Ascending aorta (tissue), 2 donors: ENCODE data around the gene USP36. TPM values are rescaled to one million over a fixed set of nuclear protein-coding genes. Genes with fewer than 3 reads are reported as not detected.

Experiments used
- DNase-seq, 2 donors: peaks; one replicate each; pipeline ENCODE4 v3.0.0-alpha.2; 2019; ENCODE audit warnings: low spot score in 2 of 2
- H3K27ac ChIP-seq, 2 donors: fragments of 200-600 bp; sonication (generic); one replicate each; pipeline ENCODE4 v1.5.1; 2016 to 2017; ENCODE audit warnings: mild to moderate bottlenecking in 1 of 2
- H3K27me3 ChIP-seq: fragments of 200-600 bp; sonication (generic); one replicate; pipeline ENCODE4 v1.5.1; 2017
- H3K36me3 ChIP-seq, 2 donors: fragments of 200-600 bp; sonication (generic); one replicate each; pipeline ENCODE4 v1.5.1; 2016
- H3K4me1 ChIP-seq, 2 donors: fragments of 200-600 bp; sonication (generic); one replicate each; pipeline ENCODE4 v1.5.1; 2016 to 2017; ENCODE audit warnings: mild to moderate bottlenecking in 1 of 2
- H3K4me3 ChIP-seq, 2 donors: fragments of 200-600 bp; sonication (generic); one replicate each; pipeline ENCODE4 v1.5.1; 2016 to 2017; ENCODE audit warnings: mild to moderate bottlenecking in 1 of 2
- H3K9me3 ChIP-seq, 2 donors: fragments of 200-600 bp; sonication (generic); one replicate each; pipeline ENCODE4 v1.5.1; 2016
- intact Hi-C: fragments of 100-400 bp; cut with DNase I; formaldehyde crosslinking; loops from one replicate; pipeline ENCODE4 v1.15.1; 2023
- total RNA-seq: library from RNA; depleted of rRNA; stranded (reverse); fragments of >200 nt; gene quantifications from one replicate; pipeline ENCODE4 v1.1.0, GENCODE V29; 2016
- TF ChIP-seq, protein P1 (sequence below), 3 experiments: fragments of 200-600 bp in 2 of 3; fragments of 450-650 bp in 1 of 3; sonication (generic) in 2 of 3; IDR thresholded peaks; one replicate each; pipeline ENCODE4 v1.5.1; 2016 to 2019; ENCODE audit warnings: antibody characterized with exemption in 3 of 3, mild to moderate bottlenecking in 1 of 3, moderate library complexity in 1 of 3

Gene USP36
- total RNA-seq, 1 donor from 2014 or later = 111 TPM

DNA sequence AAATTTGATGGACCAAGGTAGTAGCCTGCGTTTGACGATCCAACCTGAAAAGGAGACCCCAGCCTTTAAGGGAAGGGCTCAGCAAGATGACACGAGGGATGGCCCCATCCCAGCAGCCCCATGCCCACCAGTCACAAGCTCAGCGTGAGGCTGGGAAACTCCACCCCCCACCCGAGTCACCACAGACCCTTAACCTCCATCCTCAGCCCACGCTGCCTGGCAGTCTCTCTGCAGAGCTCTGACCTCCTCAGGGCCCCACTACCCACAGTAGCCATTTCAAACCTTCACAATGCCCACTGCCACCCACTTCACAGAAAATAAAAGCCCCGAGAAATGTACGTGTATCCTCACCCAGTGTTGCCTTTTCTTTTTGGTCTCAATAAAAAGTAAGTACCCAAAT, 18.7 kb downstream of the USP36 start:
- Histone ChIP-seq H3K4me1 (peaks cover 0 to 4% of the 10 kb centered on the region in 2 donors), H3K9me3 (no peaks in the 10 kb centered on the region), H3K4me3 (no peak overlapping the region), H3K27ac (no peak overlapping the region), H3K36me3 (peaks cover 88 to 100% of the 10 kb centered on the region in 2 donors), H3K27me3 (no peaks in the 10 kb centered on the region)
- TF ChIP-seq, protein P1, sequence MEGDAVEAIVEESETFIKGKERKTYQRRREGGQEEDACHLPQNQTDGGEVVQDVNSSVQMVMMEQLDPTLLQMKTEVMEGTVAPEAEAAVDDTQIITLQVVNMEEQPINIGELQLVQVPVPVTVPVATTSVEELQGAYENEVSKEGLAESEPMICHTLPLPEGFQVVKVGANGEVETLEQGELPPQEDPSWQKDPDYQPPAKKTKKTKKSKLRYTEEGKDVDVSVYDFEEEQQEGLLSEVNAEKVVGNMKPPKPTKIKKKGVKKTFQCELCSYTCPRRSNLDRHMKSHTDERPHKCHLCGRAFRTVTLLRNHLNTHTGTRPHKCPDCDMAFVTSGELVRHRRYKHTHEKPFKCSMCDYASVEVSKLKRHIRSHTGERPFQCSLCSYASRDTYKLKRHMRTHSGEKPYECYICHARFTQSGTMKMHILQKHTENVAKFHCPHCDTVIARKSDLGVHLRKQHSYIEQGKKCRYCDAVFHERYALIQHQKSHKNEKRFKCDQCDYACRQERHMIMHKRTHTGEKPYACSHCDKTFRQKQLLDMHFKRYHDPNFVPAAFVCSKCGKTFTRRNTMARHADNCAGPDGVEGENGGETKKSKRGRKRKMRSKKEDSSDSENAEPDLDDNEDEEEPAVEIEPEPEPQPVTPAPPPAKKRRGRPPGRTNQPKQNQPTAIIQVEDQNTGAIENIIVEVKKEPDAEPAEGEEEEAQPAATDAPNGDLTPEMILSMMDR (IDR thresholded peaks at IDR 0.05) = no peak
- intact Hi-C loops = no loop called here
- no peak for DNase-seq

DNA sequence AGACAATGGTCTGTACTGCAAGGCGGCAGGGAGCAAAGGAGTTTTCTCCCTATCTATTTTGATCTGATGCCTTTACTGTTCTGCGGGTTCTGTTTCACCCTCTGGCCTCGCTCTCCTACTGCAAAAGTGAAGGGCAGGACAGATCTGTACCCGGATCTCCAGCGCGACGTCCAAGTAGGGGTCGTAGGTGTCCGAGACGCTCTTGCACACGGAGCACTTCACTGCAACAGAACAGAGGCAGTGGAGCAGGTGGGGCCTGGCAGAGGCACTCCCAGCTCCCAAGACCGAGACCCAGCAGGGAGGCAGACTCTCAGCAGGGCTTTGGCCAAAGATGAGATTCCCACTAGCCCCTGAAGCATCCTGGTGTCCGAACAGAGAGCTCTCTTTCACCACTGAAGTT, 19.8 kb downstream of the USP36 start:
- Histone ChIP-seq H3K9me3 (no peaks in the 10 kb centered on the region), H3K4me1 (peaks cover 0 to 4% of the 10 kb centered on the region in 2 donors), H3K36me3 (peaks cover 89 to 100% of the 10 kb centered on the region in 2 donors), H3K27ac (no peak overlapping the region), H3K27me3 (no peaks in the 10 kb centered on the region), H3K4me3 (no peak overlapping the region)
- TF ChIP-seq, protein P1 (IDR thresholded peaks at IDR 0.05) = no peak
- no peak for DNase-seq
- intact Hi-C loops = no loop called here

DNA sequence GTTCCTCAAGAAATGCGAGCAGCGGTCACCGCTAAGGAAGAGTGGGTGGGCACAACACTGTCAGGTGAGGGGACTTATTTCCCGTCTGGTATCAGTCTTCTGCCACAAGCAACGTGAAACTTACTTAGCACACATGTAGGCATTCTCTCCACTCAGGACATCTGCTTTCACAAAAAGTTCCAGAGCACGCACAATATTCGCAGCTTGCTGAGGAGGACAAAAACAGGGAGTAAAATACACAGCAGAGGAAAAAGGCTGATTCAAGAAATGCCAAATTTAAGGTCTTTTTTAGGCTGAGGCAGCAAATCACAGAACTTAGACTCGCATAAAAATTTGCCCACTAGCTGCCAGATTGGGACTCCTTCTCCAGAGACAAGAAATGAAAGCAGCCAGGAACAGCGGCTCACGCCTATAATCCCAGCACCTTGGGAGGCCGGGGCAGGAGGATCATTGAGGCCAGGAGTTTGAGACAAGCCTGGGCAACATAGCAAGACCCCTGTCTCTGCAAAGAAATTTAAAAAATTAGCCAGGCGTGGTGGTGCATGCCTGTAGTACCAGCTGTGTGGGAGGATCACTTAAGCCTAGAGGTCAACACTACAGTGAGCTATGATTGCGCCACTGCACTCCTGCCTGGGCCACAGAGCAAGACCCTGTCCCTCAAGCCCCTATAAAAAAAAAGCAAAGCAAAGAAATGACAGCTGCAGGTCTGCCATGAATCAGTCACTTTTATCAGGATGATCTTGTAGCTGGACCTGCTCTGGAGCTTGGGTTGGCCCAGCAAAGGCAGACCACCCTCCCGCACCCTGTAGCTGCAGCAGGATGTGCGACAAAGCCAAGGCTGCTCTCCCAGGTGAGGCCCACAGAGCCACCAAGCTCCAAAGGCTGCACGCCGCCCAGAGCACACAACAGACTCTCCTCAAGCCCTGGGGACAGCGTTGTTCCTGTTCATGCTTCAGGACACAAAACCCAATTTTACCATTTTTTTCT, 20.5 kb downstream of the USP36 start:
- no peak overlapping the region for H3K4me3 ChIP-seq
- intact Hi-C loops = no loop called here
- no peaks in the 10 kb centered on the region for H3K9me3 ChIP-seq
- DNase-seq = no peak
- peaks cover 0 to 4% of the 10 kb centered on the region in 2 donors for H3K4me1 ChIP-seq
- H3K36me3 ChIP-seq = peaks cover 86 to 100% of the 10 kb centered on the region in 2 donors
- TF ChIP-seq, protein P1 (IDR thresholded peaks at IDR 0.05) = no peak
- no peaks in the 10 kb centered on the region for H3K27me3 ChIP-seq
- H3K27ac ChIP-seq = peak overlapping the region; percentile 20 to 50

DNA sequence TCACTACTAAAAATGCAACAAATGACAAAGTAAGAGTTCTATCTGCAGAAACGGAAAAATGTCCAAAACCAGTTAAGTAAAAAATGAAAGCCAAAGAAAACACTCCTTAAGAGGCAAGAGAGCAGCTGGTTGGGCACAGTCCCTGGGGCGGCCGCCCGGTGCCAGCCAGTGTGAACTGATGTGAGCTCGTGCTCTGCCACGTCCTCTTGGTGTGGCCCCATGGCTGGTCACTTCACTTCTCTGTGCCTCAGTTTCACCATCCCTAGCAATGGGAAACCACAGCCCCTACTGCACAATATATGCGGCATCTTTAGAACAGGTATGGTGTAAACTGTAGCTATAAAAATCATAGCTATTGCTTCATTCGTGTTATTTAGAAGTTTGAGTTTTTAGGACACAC, 21.2 kb downstream of the USP36 start:
- no peak overlapping the region for H3K4me3 ChIP-seq
- intact Hi-C loops = no loop called here
- H3K27ac ChIP-seq = peak overlapping the region; percentile 20 to 50
- no peak for DNase-seq
- H3K9me3 ChIP-seq = no peaks in the 10 kb centered on the region
- H3K27me3 ChIP-seq = no peaks in the 10 kb centered on the region
- TF ChIP-seq, protein P1 (IDR thresholded peaks at IDR 0.05) = no peak
- H3K4me1 ChIP-seq = peaks cover 0 to 4% of the 10 kb centered on the region in 2 donors
- H3K36me3 ChIP-seq = peaks cover 85 to 100% of the 10 kb centered on the region in 2 donors

DNA sequence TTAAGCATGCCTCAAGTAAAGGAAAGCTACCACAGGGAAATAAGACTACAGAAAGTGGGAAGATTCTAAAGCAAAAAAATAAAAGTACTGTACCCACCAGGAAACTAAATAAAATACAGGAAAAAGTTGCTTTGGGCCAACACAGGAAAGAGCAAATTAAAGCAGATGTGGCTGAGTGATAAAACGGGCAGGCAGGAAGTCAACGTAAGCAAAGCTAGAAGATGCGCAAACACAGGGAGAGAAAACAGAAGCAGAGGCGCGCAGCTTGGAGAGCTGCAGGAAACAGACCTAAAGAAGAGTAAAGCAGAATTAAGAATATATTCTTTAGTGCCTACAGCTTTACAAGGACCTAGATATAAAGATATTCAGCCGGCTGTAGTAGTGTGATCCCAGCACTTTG, 21.7 kb downstream of the USP36 start:
- Histone ChIP-seq H3K36me3 (peaks cover 86 to 100% of the 10 kb centered on the region in 2 donors), H3K4me3 (no peak overlapping the region), H3K4me1 (peaks cover 0 to 4% of the 10 kb centered on the region in 2 donors), H3K9me3 (no peaks in the 10 kb centered on the region), H3K27ac (peak overlapping the region; percentile 20 to 50), H3K27me3 (no peaks in the 10 kb centered on the region)
- no peak for DNase-seq
- intact Hi-C loops = no loop called here
- TF ChIP-seq, protein P1 (IDR thresholded peaks at IDR 0.05) = no peak
